ENCODE data around the gene NAV2. TPM values are rescaled to one million over a fixed set of nuclear protein-coding genes. Genes with fewer than 3 reads are reported as not detected.

The NAV2 gene
- total RNA-seq, 2 experiments from 2014 or later: 0.26 to 0.67 TPM

- H3K9me3 Mint-ChIP-seq (ENCODE audit: low read depth): no peaks in the 10 kb centered on the region
- no peak overlapping the region for H3K27ac Mint-ChIP-seq
- H3K4me3 Mint-ChIP-seq: no peak overlapping the region
- no peak for ATAC-seq
- CTCF ChIA-PET: no interaction called here
- H3K4me1 Mint-ChIP-seq: no peaks in the 10 kb centered on the region
- H3K27me3 Mint-ChIP-seq: peaks cover 8% of the 10 kb centered on the region
- no peaks in the 10 kb centered on the region for H3K36me3 Mint-ChIP-seq
- DNase-seq: no peak
These were observed 296.4 kb downstream of the NAV2 start for GRCh38 chr11:20008871-20009644.

DNA sequence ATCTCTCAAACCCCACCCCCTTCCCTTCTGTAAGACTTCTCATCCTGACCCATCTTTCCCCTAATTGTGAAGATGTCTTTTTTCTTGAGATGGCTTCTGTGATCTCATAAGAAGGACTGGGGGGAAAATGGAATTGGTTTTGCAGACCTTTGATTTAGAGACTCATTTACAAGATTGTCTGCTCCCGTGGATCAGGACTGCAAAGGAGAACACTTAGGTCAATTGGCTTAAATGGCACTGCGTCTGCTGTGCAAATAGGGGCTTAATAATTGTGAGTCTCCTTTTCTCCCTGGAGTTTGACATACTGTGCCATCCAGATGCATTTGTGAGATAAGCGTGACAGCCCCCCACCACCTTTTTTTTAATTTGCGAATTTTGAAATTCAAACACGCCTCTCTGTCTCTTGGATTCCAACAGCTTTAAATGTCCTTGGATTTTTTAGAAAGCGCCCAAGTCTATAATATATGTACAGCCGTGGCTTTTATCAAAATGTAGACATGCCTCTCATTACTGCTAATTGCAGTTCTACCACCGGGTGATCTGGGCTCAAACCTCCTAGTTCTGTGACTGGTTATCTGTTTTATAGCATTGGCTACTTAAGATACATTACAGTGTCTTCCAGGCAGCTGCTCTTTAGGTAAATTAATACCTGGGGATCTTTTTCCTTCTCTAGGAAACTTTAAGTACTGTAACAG, 297.7 kb downstream of the NAV2 start:
- DNase-seq: no peak
- Mint-ChIP-seq H3K27ac (no peak overlapping the region), H3K4me1 (no peaks in the 10 kb centered on the region), H3K9me3 (ENCODE audit: low read depth) (no peaks in the 10 kb centered on the region), H3K4me3 (no peak overlapping the region), H3K36me3 (no peaks in the 10 kb centered on the region), H3K27me3 (peaks cover 14% of the 10 kb centered on the region)
- CTCF ChIA-PET: no interaction called here
- ATAC-seq: no peak

- Mint-ChIP-seq H3K4me1 (no peaks in the 10 kb centered on the region), H3K36me3 (no peaks in the 10 kb centered on the region), H3K27me3 (peaks cover 16% of the 10 kb centered on the region), H3K4me3 (no peak overlapping the region), H3K27ac (no peak overlapping the region), H3K9me3 (ENCODE audit: low read depth) (no peaks in the 10 kb centered on the region)
- ATAC-seq: no peak
- DNase-seq: no peak
- CTCF ChIA-PET: no interaction called here
These were observed 298.2 kb downstream of the NAV2 start for GRCh38 chr11:20010851-20011225.

DNA sequence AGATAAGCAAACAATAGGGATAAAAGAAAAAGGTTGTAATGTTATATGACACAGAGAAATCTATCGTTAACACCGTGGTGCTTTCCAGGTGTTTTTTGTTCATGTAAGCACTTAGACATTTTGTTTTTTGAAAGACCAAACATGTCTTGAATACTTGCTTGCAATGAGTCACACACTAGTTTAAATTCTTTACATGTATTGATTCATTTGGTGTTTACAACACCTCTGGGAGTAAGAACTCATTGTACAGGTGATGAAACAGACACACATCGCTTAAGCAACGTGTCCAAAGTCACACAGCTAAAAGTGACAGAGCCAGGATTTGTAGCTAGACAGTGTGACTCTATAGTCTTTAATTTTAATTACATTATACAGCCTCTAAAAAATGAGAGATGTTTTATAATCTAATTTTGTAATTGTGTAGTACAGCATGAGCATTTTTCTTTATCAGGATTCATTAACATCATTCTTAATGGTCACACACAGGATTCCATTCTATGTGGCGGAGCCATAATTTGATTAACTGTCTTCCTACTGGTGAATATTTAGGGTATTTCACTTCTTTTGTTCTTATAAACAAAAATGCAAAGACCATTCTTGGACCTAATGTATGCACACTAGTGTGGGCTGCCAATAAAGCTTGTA, 298.8 kb downstream of the NAV2 start:
- no peaks in the 10 kb centered on the region for H3K36me3 Mint-ChIP-seq
- CTCF ChIA-PET: no interaction called here
- H3K9me3 Mint-ChIP-seq (ENCODE audit: low read depth): no peaks in the 10 kb centered on the region
- no peak overlapping the region for H3K4me3 Mint-ChIP-seq
- no peak for DNase-seq
- H3K4me1 Mint-ChIP-seq: no peaks in the 10 kb centered on the region
- ATAC-seq: no peak
- peaks cover 19% of the 10 kb centered on the region for H3K27me3 Mint-ChIP-seq
- H3K27ac Mint-ChIP-seq: no peak overlapping the region

- Mint-ChIP-seq H3K4me3 (no peak overlapping the region), H3K27ac (no peak overlapping the region), H3K27me3 (peaks cover 19% of the 10 kb centered on the region), H3K4me1 (no peaks in the 10 kb centered on the region), H3K9me3 (ENCODE audit: low read depth) (no peaks in the 10 kb centered on the region), H3K36me3 (no peaks in the 10 kb centered on the region)
- DNase-seq: no peak
- CTCF ChIA-PET: no interaction called here
- no peak for ATAC-seq
These were observed 300.9 kb downstream of the NAV2 start for GRCh38 chr11:20013346-20014066.

DNA sequence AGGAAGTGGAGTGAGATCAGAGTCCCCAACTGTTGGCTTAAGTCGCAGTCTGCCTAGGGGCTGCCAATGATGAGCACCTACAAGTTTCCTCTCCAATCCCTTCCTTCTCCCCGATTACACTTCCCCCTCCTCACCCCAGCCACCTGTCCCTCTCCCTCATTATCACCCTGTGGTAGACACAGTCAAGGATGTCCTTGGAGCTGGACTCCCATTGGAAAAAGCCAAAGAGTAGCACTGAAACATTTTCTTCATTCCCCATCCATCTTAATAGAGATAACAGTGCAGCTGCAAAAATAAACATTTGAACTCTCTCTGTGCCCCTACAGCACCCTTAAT, 301.4 kb downstream of the NAV2 start:
- ATAC-seq (no peak), DNase-seq (no peak)
- Mint-ChIP-seq H3K4me3 (no peak overlapping the region), H3K4me1 (no peaks in the 10 kb centered on the region), H3K27me3 (peaks cover 19% of the 10 kb centered on the region), H3K27ac (no peak overlapping the region), H3K36me3 (no peaks in the 10 kb centered on the region), H3K9me3 (ENCODE audit: low read depth) (no peaks in the 10 kb centered on the region)
- CTCF ChIA-PET: no interaction called here

GRCh38 chr11:20015101-20015500, 302.5 kb downstream of the NAV2 start:
- DNase-seq (no peak), ATAC-seq (no peak)
- Mint-ChIP-seq H3K4me1 (no peaks in the 10 kb centered on the region), H3K27ac (no peak overlapping the region), H3K36me3 (no peaks in the 10 kb centered on the region), H3K27me3 (peaks cover 19% of the 10 kb centered on the region), H3K4me3 (no peak overlapping the region), H3K9me3 (ENCODE audit: low read depth) (no peaks in the 10 kb centered on the region)
- CTCF ChIA-PET: no interaction called here

DNA sequence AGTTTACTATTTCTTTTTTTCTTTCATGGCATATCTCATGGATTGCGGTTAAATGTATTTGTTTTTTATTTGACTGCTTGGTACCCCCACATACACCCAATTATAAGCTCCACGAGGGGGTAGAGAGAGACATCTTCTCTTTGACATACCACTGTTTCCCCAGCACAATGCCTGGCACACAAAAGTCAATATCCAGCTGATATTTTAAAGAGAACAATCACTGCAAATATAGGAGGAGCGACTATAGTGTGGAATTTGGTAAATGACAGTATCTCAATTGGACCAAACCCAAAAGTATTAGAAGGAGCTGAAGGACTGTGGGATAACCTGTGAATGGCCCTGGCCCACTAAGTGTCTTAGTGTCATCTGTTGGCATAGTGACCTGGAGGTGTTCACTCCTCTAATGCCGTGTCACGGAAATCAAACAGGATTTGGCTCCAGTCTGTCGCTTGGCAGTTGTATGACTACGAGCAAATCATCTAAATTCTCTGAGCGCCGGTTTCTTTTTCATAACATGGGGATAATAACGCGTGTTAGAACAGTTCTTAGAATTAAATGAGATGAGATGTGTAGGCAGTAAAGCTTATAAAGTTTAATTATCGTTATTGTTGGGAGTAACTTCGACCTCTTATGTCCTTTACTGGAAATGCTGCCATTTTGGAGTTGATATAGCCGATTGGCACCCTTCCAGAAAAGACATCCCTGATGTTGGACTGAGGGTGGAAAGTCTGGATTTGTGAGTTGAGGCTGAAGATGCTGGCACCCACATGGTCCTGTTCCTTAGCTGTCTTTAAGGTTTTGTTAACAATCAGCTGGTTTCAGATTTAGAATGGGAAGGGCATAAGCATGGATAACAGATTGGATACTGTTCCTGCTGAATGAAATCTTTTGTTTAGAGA, 303.1 kb downstream of the NAV2 start:
- CTCF ChIA-PET: no interaction called here
- H3K27ac Mint-ChIP-seq: no peak overlapping the region
- no peak for ATAC-seq
- H3K36me3 Mint-ChIP-seq: no peaks in the 10 kb centered on the region
- no peak overlapping the region for H3K4me3 Mint-ChIP-seq
- no peak for DNase-seq
- H3K9me3 Mint-ChIP-seq (ENCODE audit: low read depth): no peaks in the 10 kb centered on the region
- H3K4me1 Mint-ChIP-seq: no peaks in the 10 kb centered on the region
- peaks cover 19% of the 10 kb centered on the region for H3K27me3 Mint-ChIP-seq

- ATAC-seq (no peak), DNase-seq (no peak)
- Mint-ChIP-seq H3K4me1 (no peaks in the 10 kb centered on the region), H3K4me3 (no peak overlapping the region), H3K9me3 (ENCODE audit: low read depth) (no peaks in the 10 kb centered on the region), H3K27ac (no peak overlapping the region), H3K27me3 (peaks cover 19% of the 10 kb centered on the region), H3K36me3 (no peaks in the 10 kb centered on the region)
- CTCF ChIA-PET: no interaction called here
These were observed 303.9 kb downstream of the NAV2 start for GRCh38 chr11:20016526-20016925.

GRCh38 chr11:20017320-20017719, 304.7 kb downstream of the NAV2 start:
- no peak overlapping the region for H3K4me3 Mint-ChIP-seq
- H3K27me3 Mint-ChIP-seq: peaks cover 15% of the 10 kb centered on the region
- CTCF ChIA-PET: no interaction called here
- no peaks in the 10 kb centered on the region for H3K4me1 Mint-ChIP-seq
- ATAC-seq: no peak
- no peak for DNase-seq
- no peaks in the 10 kb centered on the region for H3K9me3 Mint-ChIP-seq (ENCODE audit: low read depth)
- H3K36me3 Mint-ChIP-seq: no peaks in the 10 kb centered on the region
- H3K27ac Mint-ChIP-seq: no peak overlapping the region

DNA sequence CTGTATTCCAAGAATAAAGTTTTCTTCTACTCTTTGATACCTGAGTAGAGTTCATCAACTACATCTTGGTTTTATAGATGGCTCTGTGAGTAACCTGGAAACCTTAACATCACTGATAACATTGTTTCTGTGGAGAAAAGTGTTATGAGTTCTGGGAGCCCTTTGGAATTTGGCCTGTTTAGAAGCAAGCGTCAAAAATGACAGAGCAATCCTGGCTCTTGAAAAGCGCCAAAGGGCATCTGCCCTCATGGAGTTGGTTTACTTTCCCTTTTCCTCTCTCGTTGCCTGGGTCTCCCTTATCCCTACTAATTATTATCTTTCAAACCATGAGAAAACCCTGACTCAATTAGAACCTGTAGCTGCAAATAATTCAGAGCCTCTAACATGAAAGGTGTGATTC, 307.6 kb downstream of the NAV2 start:
- Mint-ChIP-seq H3K4me3 (no peak overlapping the region), H3K27me3 (peaks cover 6% of the 10 kb centered on the region), H3K27ac (no peak overlapping the region), H3K9me3 (ENCODE audit: low read depth) (no peaks in the 10 kb centered on the region), H3K4me1 (no peaks in the 10 kb centered on the region), H3K36me3 (no peaks in the 10 kb centered on the region)
- CTCF ChIA-PET: interaction anchor here (1.2 kb wide), 1 partner anchor 41 kb away, joined by 3 read pairs; no protein-coding TSS in a partner anchor
- DNase-seq (no peak), ATAC-seq (no peak)

GRCh38 chr11:20020716-20021115, 308.1 kb downstream of the NAV2 start:
- no peaks in the 10 kb centered on the region for H3K9me3 Mint-ChIP-seq (ENCODE audit: low read depth)
- DNase-seq: no peak
- no peak overlapping the region for H3K27ac Mint-ChIP-seq
- ATAC-seq: no peak
- CTCF ChIA-PET: interaction anchor here (1.2 kb wide), 1 partner anchor 41 kb away, joined by 3 read pairs; no protein-coding TSS in a partner anchor
- H3K4me3 Mint-ChIP-seq: no peak overlapping the region
- H3K27me3 Mint-ChIP-seq: peaks cover 3% of the 10 kb centered on the region
- no peaks in the 10 kb centered on the region for H3K36me3 Mint-ChIP-seq
- H3K4me1 Mint-ChIP-seq: no peaks in the 10 kb centered on the region

- DNase-seq: no peak
- Mint-ChIP-seq H3K36me3 (no peaks in the 10 kb centered on the region), H3K27me3 (no peaks in the 10 kb centered on the region), H3K27ac (no peak overlapping the region), H3K4me1 (no peaks in the 10 kb centered on the region), H3K9me3 (ENCODE audit: low read depth) (no peaks in the 10 kb centered on the region), H3K4me3 (no peak overlapping the region)
- no peak for ATAC-seq
- CTCF ChIA-PET: interaction anchor here (1.2 kb wide), 1 partner anchor 42 kb away, joined by 3 read pairs; no protein-coding TSS in a partner anchor
These were observed 308.6 kb downstream of the NAV2 start for GRCh38 chr11:20021212-20021611.

Measured in activated CD8-positive, alpha-beta memory T cell treated with anti-CD3 and anti-CD28 coated beads, Interleukin-2, amount 10 ng/mL, durations not matched to agents 7 days and 5 days (primary cell).